Vagina (tissue), 2 donors: ENCODE measurements around the gene CADM2.

ENCODE experiments used
- POLR2A ChIP-seq, 2 donors: fragments of 450-650 bp; IDR thresholded peaks; one replicate each; pipeline ENCODE4 v1.6.1; 2017; ENCODE audit warnings: antibody characterized with exemption in 2 of 2, mild to moderate bottlenecking in 2 of 2, moderate library complexity in 2 of 2
- POLR2AphosphoS5 ChIP-seq, 2 donors: sonication (generic); formaldehyde crosslinking; IDR thresholded peaks; one replicate each; pipeline ENCODE4 v1.9.0; 2017; ENCODE audit warnings: antibody characterized with exemption in 2 of 2, mild to moderate bottlenecking in 2 of 2, low read depth in 1 of 2; ENCODE audit not compliant: insufficient read depth in 1 of 2
- TF ChIP-seq, protein P1 (sequence below), 3 experiments: fragments of 450-650 bp in 2 of 3; fragments of 200-600 bp in 1 of 3; sonication (generic) in 1 of 3; IDR thresholded peaks; one replicate each; pipeline ENCODE4 v1.5.1; 2017 to 2019; ENCODE audit warnings: antibody characterized with exemption in 3 of 3, mild to moderate bottlenecking in 2 of 3, moderate library complexity in 2 of 3

DNA sequence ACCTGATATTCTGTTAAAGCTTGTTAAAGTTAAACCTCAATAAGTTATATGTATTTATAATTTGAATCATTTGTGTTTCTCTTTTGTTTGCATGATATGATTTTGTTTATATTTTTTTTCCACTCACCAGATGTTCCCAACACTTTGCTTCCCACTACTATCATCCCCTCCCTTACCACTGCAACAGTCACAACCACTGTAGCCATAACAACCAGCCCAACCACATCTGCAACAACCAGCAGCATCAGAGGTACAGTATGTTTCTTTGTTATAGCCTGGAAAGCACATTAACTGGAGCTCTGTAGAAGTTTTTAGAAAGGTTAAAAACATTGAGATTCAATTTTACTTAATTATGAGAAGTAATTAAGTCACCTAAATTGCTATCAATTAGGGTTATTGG is 1020.2 kb downstream of the CADM2 start:
- TF ChIP-seq POLR2A (IDR thresholded peaks at IDR 0.05), result no peak
- TF ChIP-seq, protein P1, sequence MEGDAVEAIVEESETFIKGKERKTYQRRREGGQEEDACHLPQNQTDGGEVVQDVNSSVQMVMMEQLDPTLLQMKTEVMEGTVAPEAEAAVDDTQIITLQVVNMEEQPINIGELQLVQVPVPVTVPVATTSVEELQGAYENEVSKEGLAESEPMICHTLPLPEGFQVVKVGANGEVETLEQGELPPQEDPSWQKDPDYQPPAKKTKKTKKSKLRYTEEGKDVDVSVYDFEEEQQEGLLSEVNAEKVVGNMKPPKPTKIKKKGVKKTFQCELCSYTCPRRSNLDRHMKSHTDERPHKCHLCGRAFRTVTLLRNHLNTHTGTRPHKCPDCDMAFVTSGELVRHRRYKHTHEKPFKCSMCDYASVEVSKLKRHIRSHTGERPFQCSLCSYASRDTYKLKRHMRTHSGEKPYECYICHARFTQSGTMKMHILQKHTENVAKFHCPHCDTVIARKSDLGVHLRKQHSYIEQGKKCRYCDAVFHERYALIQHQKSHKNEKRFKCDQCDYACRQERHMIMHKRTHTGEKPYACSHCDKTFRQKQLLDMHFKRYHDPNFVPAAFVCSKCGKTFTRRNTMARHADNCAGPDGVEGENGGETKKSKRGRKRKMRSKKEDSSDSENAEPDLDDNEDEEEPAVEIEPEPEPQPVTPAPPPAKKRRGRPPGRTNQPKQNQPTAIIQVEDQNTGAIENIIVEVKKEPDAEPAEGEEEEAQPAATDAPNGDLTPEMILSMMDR (IDR thresholded peaks at IDR 0.05), result no peak
- TF ChIP-seq POLR2AphosphoS5 (IDR thresholded peaks at IDR 0.05; ENCODE audit: insufficient read depth in 1 of 2, low read depth in 1 of 2), result no peak
